Spleen (tissue), 7 donors: ENCODE results near the gene NIPAL3.

ENCODE experiments used
- POLR2A ChIP-seq, 3 donors: fragments of 450-650 bp; IDR thresholded peaks; one replicate each; pipeline ENCODE4 v1.5.1; 2017; ENCODE audit warnings: antibody characterized with exemption in 3 of 3, mild to moderate bottlenecking in 1 of 3
- TF ChIP-seq, protein P1 (sequence below), 11 experiments: fragments of 200-600 bp in 7 of 11; fragments of 450-650 bp in 4 of 11; sonication (generic) in 4 of 11; IDR thresholded peaks in 8 of 11; conservative IDR thresholded peaks in 3 of 11; 1 replicate in 7 of 11; 2 replicates in 4 of 11; pipeline versions ENCODE4 v1.4.0 to v1.8.0; 2016 to 2021; ENCODE audit warnings: antibody characterized with exemption in 11 of 11, inconsistent platforms in 4 of 11, mild to moderate bottlenecking in 1 of 11
- donor health status: DM: no; HTN: no; CAD: no; lungs with moderate emphysema.
- donor health status: DM: no; HTN: no; CAD: no.
- donor health status: DM: no; HTN: no; CAD: no.

DNA sequence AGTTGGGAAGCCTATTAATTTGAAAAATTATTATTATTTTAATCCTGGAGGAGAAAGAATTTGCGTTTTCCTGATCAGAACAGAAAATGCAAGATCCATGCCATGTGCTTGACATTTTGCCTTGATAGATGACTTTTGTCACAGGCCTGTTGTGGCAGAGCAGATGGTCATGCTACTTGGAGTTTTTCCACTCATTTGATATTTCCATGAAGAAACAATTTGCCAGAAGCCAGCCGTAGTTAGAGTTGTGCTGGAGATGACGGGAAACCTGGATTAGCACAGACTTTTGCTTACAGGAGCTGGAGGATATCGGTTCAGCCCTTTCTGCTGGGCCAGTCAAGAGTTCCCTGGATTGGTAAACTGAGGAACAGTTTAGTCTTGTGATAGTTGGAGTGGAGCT is 90.2 kb downstream of the NIPAL3 start:
- TF ChIP-seq, protein P1, sequence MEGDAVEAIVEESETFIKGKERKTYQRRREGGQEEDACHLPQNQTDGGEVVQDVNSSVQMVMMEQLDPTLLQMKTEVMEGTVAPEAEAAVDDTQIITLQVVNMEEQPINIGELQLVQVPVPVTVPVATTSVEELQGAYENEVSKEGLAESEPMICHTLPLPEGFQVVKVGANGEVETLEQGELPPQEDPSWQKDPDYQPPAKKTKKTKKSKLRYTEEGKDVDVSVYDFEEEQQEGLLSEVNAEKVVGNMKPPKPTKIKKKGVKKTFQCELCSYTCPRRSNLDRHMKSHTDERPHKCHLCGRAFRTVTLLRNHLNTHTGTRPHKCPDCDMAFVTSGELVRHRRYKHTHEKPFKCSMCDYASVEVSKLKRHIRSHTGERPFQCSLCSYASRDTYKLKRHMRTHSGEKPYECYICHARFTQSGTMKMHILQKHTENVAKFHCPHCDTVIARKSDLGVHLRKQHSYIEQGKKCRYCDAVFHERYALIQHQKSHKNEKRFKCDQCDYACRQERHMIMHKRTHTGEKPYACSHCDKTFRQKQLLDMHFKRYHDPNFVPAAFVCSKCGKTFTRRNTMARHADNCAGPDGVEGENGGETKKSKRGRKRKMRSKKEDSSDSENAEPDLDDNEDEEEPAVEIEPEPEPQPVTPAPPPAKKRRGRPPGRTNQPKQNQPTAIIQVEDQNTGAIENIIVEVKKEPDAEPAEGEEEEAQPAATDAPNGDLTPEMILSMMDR (IDR thresholded peaks at IDR 0.05 in 8 of 11, conservative IDR thresholded peaks at IDR 0.05 in 3 of 11), result no peak
- TF ChIP-seq POLR2A (IDR thresholded peaks at IDR 0.05), result no peak
